WTC11 (cell line): ENCODE measurements around the gene ANKRD52. TPM values are rescaled to one million over a fixed set of nuclear protein-coding genes. Genes with fewer than 3 reads are reported as not detected.

Experiments
- ATAC-seq: fragments of 200-7000 bp; cut with Tn5 transposase; 2 replicates; pipeline ENCODE4 v1.10.0; 2021; ENCODE audit warnings: mild to moderate bottlenecking, moderate library complexity
- CTCF ChIA-PET: fragments of 300-600 bp; sonication (Branson Sonifier 250); formaldehyde crosslinking; loops from one replicate; lab custom pipeline; 2021; ENCODE audit warnings: antibody characterized with exemption; lab: Charles Lee
- POLR2A ChIA-PET: fragments of 350-600 bp; sonication (Branson Sonifier 250); formaldehyde crosslinking; loops from one replicate; lab custom pipeline; 2021; ENCODE audit warnings: antibody characterized with exemption; lab: Charles Lee
- DNase-seq: peaks from one replicate; pipeline ENCODE4 v3.0.0; 2021; ENCODE audit warnings: low spot score
- H3K27ac Mint-ChIP-seq: 2 replicates; pipeline ENCODE4 v1.8.0; 2021; ENCODE audit warnings: mixed read lengths
- H3K27me3 Mint-ChIP-seq: 2 replicates; pipeline ENCODE4 v1.8.0; 2021; ENCODE audit warnings: low read depth, mild to moderate bottlenecking, moderate library complexity, mixed read lengths
- H3K36me3 Mint-ChIP-seq: 2 replicates; pipeline ENCODE4 v1.8.0; 2021; ENCODE audit warnings: mixed read lengths
- H3K4me1 Mint-ChIP-seq: 2 replicates; pipeline ENCODE4 v1.8.0; 2022; ENCODE audit warnings: mixed read lengths
- H3K4me3 Mint-ChIP-seq: 2 replicates; pipeline ENCODE4 v1.8.0; 2021; ENCODE audit warnings: mild to moderate bottlenecking, moderate library complexity, mixed read lengths
- H3K9me3 Mint-ChIP-seq: 2 replicates; pipeline ENCODE4 v1.8.0; 2021; ENCODE audit warnings: mixed read lengths
- AFF4 ChIP-seq: sonication (generic); formaldehyde crosslinking; IDR thresholded peaks from 2 replicates; pipeline ENCODE4 v1.8.1; 2023; ENCODE audit warnings: mild to moderate bottlenecking, missing genetic modification reagents, borderline replicate concordance
- ARID4B ChIP-seq: sonication (generic); formaldehyde crosslinking; IDR thresholded peaks from 2 replicates; pipeline ENCODE4 v1.8.0; 2023; ENCODE audit warnings: missing genetic modification reagents, mild to moderate bottlenecking, borderline replicate concordance
- ATF3 ChIP-seq: sonication (generic); formaldehyde crosslinking; conservative IDR thresholded peaks from 2 replicates; pipeline ENCODE4 v1.8.1; 2022; ENCODE audit warnings: mild to moderate bottlenecking, missing genetic modification reagents
- E2F1 ChIP-seq: sonication (generic); formaldehyde crosslinking; IDR thresholded peaks from 2 replicates; pipeline ENCODE4 v1.8.0; 2022; ENCODE audit warnings: mild to moderate bottlenecking, missing genetic modification reagents
- E2F5 ChIP-seq: sonication (generic); formaldehyde crosslinking; IDR thresholded peaks from 2 replicates; pipeline ENCODE4 v1.8.1; 2022; ENCODE audit warnings: mild to moderate bottlenecking, moderate library complexity, missing genetic modification reagents
- ESRRA ChIP-seq: sonication (generic); formaldehyde crosslinking; IDR thresholded peaks from 2 replicates; pipeline ENCODE4 v1.8.1; 2022; ENCODE audit warnings: mild to moderate bottlenecking, missing genetic modification reagents, borderline replicate concordance
- FOXK1 ChIP-seq: sonication (generic); formaldehyde crosslinking; IDR thresholded peaks from 2 replicates; pipeline ENCODE4 v1.8.0; 2022; ENCODE audit warnings: mild to moderate bottlenecking, moderate library complexity, missing genetic modification reagents
- MYBL2 ChIP-seq: sonication (generic); formaldehyde crosslinking; IDR thresholded peaks from 2 replicates; pipeline ENCODE4 v1.8.1; 2023; ENCODE audit warnings: mild to moderate bottlenecking, moderate library complexity, missing genetic modification reagents
- NFATC4 ChIP-seq: fragments of 250-450 bp; sonication (Bioruptor Pico); IDR thresholded peaks from 2 replicates; pipeline ENCODE4 v1.9.0; 2021; ENCODE audit warnings: mild to moderate bottlenecking
- NFE2L1 ChIP-seq: sonication (generic); formaldehyde crosslinking; IDR thresholded peaks from 2 replicates; pipeline ENCODE4 v1.8.1; 2023; ENCODE audit warnings: missing genetic modification reagents
- OVOL2 ChIP-seq: fragments of 250-450 bp; sonication (Bioruptor Pico); IDR thresholded peaks from 2 replicates; pipeline ENCODE4 v1.9.0; 2021; ENCODE audit warnings: mild to moderate bottlenecking, borderline replicate concordance
- RELA ChIP-seq: sonication (generic); formaldehyde crosslinking; IDR thresholded peaks from 2 replicates; pipeline ENCODE4 v1.8.1; 2022; ENCODE audit warnings: missing genetic modification reagents, mild to moderate bottlenecking, borderline replicate concordance
- RORB ChIP-seq: fragments of 250-450 bp; sonication (Bioruptor Pico); IDR thresholded peaks from 2 replicates; pipeline ENCODE4 v1.9.0; 2021; ENCODE audit warnings: mild to moderate bottlenecking
- STAT6 ChIP-seq: sonication (generic); formaldehyde crosslinking; conservative IDR thresholded peaks from 2 replicates; pipeline ENCODE4 v1.8.1; 2023; ENCODE audit warnings: mild to moderate bottlenecking, low read depth, missing genetic modification reagents, moderate library complexity
- TEAD4 ChIP-seq: sonication (generic); formaldehyde crosslinking; IDR thresholded peaks from 2 replicates; pipeline ENCODE4 v1.8.0; 2022; ENCODE audit warnings: mild to moderate bottlenecking, missing genetic modification reagents
- USF2 ChIP-seq: sonication (generic); formaldehyde crosslinking; IDR thresholded peaks from 2 replicates; pipeline ENCODE4 v1.8.1; 2023; ENCODE audit warnings: mild to moderate bottlenecking, missing genetic modification reagents, moderate library complexity
- ZNF121 ChIP-seq: sonication (generic); formaldehyde crosslinking; IDR thresholded peaks from 2 replicates; pipeline ENCODE4 v1.8.0; 2023; ENCODE audit warnings: missing genetic modification reagents
- ZNF423 ChIP-seq: fragments of 250-450 bp; sonication (Bioruptor Pico); IDR thresholded peaks from 2 replicates; pipeline ENCODE4 v2.1.2; 2022; ENCODE audit warnings: mild to moderate bottlenecking, moderate library complexity
- ZNF425 ChIP-seq: fragments of 250-450 bp; sonication (Bioruptor Pico); conservative IDR thresholded peaks from 2 replicates; pipeline ENCODE4 v1.9.0; 2021; ENCODE audit warnings: mild to moderate bottlenecking
- total RNA-seq: library from RNA; stranded (reverse); gene quantifications from 3 replicates; pipeline ENCODE4 v1.2.3, GENCODE V29; 2021

ANKRD52 gene
- total RNA-seq, 1 experiment from 2014 or later: 41.2 TPM

- H3K4me1 Mint-ChIP-seq: peaks cover 26% of the 10 kb centered on the region
- H3K9me3 Mint-ChIP-seq: no peaks in the 10 kb centered on the region
- POLR2A ChIA-PET: interaction anchor here (0.9 to 2.3 kb wide), 3 partner anchors 15 to 79 kb away, joined by 3 to 6 read pairs (median 5); partner anchors contain the start of genes CNPY2, RNF41 and STAT2
- H3K27me3 Mint-ChIP-seq: no peaks in the 10 kb centered on the region
- H3K4me3 Mint-ChIP-seq: peak overlapping the region; percentile 92
- peaks cover 23% of the 10 kb centered on the region for H3K36me3 Mint-ChIP-seq
- no peak for DNase-seq
- CTCF ChIA-PET: interaction anchor here (1.1 to 1.6 kb wide), 3 partner anchors 15 to 160 kb away, joined by 3 to 6 read pairs (median 4); partner anchors contain the start of genes CNPY2 and SMARCC2
- peak; percentile 8; the same call in 1 of the 2 replicates for ATAC-seq
- H3K27ac Mint-ChIP-seq: peak overlapping the region; percentile 99
- TF ChIP-seq ATF3 (CRISPR knock-in tag) (no peak), ZNF121 (CRISPR knock-in tag) (no peak), E2F5 (CRISPR knock-in tag) (no peak), STAT6 (CRISPR knock-in tag) (no peak), USF2 (CRISPR knock-in tag) (no peak), RORB (CRISPR knock-in tag) (no peak), MYBL2 (no peak), ZNF423 (CRISPR knock-in tag) (no peak), RELA (CRISPR knock-in tag) (no peak), NFE2L1 (no peak), ESRRA (CRISPR knock-in tag) (no peak), E2F1 (CRISPR knock-in tag) (no peak), OVOL2 (CRISPR knock-in tag) (no peak), TEAD4 (CRISPR knock-in tag) (no peak), AFF4 (CRISPR knock-in tag) (no peak), ARID4B (no peak), FOXK1 (CRISPR knock-in tag) (no peak), ZNF425 (CRISPR knock-in tag) (no peak), NFATC4 (CRISPR knock-in tag) (no peak; the same call in 1 of the 2 replicates)
These were observed 42.7 kb upstream of the ANKRD52 start for GRCh38 chr12:56300644-56301464.
